Liver (tissue), 3 donors: ENCODE data around the gene RNASE13.
A peak's percentile ranks its signal among the peaks of the same experiment; 100 is the strongest.

ENCODE experiments used
- EGR1 ChIP-seq, 2 donors: IDR thresholded peaks; 2 replicates each; pipeline ENCODE4 v1.6.1; 2016 to 2018; ENCODE audit warnings: antibody characterized with exemption in 2 of 2, low read depth in 2 of 2
- FOXA1 ChIP-seq: IDR thresholded peaks from 2 replicates; pipeline ENCODE4 v1.6.1; 2016; ENCODE audit warnings: antibody characterized with exemption
- FOXA2 ChIP-seq: IDR thresholded peaks from 2 replicates; pipeline ENCODE4 v1.6.1; 2016; ENCODE audit warnings: antibody characterized with exemption
- GABPA ChIP-seq, 2 donors: IDR thresholded peaks in 1 of 2; conservative IDR thresholded peaks in 1 of 2; 2 replicates each; pipeline ENCODE4 v1.6.1; 2016; ENCODE audit warnings: antibody characterized with exemption in 2 of 2, mild to moderate bottlenecking in 1 of 2, moderate library complexity in 1 of 2
- HNF4G ChIP-seq: IDR thresholded peaks from 2 replicates; pipeline ENCODE4 v1.6.1; 2016; ENCODE audit warnings: antibody characterized with exemption
- RAD21 ChIP-seq, 2 donors: IDR thresholded peaks; 2 replicates each; pipeline ENCODE4 v1.6.1; 2016; ENCODE audit warnings: antibody characterized with exemption in 2 of 2, mild to moderate bottlenecking in 2 of 2
- SP1 ChIP-seq: IDR thresholded peaks from 2 replicates; pipeline ENCODE4 v1.6.1; 2018; ENCODE audit warnings: antibody characterized with exemption, mild to moderate bottlenecking
- TAF1 ChIP-seq: conservative IDR thresholded peaks from 2 replicates; pipeline ENCODE4 v1.6.1; 2016; ENCODE audit warnings: antibody characterized with exemption, mild to moderate bottlenecking
- YY1 ChIP-seq: IDR thresholded peaks from 2 replicates; pipeline ENCODE4 v1.6.1; 2016; ENCODE audit warnings: antibody characterized with exemption, mild to moderate bottlenecking
- TF ChIP-seq, protein P1 (sequence below): fragments of 150-350 bp; IDR thresholded peaks from 2 replicates; pipeline ENCODE4 v1.5.1; 2017; ENCODE audit warnings: improper control_type of control experiment, low read depth, low read length; ENCODE audit not compliant: missing input control
- TF ChIP-seq, protein P2 (sequence below): IDR thresholded peaks from 2 replicates; pipeline ENCODE4 v1.6.1; 2016; ENCODE audit warnings: antibody characterized with exemption, mild to moderate bottlenecking
- TF ChIP-seq, protein P3 (sequence below): IDR thresholded peaks from 2 replicates; pipeline ENCODE4 v1.6.1; 2016; ENCODE audit warnings: antibody characterized with exemption
- TF ChIP-seq, protein P4 (sequence below): IDR thresholded peaks from 2 replicates; pipeline ENCODE4 v1.6.1; 2016; ENCODE audit warnings: antibody characterized with exemption
- donor health status: healthy.
- donor health status: healthy.

DNA sequence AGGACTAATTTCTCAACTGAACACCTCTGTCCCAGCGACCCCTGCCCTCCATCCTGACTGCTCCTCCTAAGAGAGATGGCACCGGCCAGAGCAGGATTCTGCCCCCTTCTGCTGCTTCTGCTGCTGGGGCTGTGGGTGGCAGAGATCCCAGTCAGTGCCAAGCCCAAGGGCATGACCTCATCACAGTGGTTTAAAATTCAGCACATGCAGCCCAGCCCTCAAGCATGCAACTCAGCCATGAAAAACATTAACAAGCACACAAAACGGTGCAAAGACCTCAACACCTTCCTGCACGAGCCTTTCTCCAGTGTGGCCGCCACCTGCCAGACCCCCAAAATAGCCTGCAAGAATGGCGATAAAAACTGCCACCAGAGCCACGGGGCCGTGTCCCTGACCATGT, 8.3 kb upstream of the RNASE13 start:
- TF ChIP-seq, protein P1, sequence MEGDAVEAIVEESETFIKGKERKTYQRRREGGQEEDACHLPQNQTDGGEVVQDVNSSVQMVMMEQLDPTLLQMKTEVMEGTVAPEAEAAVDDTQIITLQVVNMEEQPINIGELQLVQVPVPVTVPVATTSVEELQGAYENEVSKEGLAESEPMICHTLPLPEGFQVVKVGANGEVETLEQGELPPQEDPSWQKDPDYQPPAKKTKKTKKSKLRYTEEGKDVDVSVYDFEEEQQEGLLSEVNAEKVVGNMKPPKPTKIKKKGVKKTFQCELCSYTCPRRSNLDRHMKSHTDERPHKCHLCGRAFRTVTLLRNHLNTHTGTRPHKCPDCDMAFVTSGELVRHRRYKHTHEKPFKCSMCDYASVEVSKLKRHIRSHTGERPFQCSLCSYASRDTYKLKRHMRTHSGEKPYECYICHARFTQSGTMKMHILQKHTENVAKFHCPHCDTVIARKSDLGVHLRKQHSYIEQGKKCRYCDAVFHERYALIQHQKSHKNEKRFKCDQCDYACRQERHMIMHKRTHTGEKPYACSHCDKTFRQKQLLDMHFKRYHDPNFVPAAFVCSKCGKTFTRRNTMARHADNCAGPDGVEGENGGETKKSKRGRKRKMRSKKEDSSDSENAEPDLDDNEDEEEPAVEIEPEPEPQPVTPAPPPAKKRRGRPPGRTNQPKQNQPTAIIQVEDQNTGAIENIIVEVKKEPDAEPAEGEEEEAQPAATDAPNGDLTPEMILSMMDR: no peak
- peak in 1 of 2 donors; percentile 20 for TF ChIP-seq RAD21 (IDR thresholded peaks at IDR 0.05)
- no peak for TF ChIP-seq FOXA1
- TF ChIP-seq, protein P2, sequence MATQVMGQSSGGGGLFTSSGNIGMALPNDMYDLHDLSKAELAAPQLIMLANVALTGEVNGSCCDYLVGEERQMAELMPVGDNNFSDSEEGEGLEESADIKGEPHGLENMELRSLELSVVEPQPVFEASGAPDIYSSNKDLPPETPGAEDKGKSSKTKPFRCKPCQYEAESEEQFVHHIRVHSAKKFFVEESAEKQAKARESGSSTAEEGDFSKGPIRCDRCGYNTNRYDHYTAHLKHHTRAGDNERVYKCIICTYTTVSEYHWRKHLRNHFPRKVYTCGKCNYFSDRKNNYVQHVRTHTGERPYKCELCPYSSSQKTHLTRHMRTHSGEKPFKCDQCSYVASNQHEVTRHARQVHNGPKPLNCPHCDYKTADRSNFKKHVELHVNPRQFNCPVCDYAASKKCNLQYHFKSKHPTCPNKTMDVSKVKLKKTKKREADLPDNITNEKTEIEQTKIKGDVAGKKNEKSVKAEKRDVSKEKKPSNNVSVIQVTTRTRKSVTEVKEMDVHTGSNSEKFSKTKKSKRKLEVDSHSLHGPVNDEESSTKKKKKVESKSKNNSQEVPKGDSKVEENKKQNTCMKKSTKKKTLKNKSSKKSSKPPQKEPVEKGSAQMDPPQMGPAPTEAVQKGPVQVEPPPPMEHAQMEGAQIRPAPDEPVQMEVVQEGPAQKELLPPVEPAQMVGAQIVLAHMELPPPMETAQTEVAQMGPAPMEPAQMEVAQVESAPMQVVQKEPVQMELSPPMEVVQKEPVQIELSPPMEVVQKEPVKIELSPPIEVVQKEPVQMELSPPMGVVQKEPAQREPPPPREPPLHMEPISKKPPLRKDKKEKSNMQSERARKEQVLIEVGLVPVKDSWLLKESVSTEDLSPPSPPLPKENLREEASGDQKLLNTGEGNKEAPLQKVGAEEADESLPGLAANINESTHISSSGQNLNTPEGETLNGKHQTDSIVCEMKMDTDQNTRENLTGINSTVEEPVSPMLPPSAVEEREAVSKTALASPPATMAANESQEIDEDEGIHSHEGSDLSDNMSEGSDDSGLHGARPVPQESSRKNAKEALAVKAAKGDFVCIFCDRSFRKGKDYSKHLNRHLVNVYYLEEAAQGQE: no peak
- TF ChIP-seq, protein P3, sequence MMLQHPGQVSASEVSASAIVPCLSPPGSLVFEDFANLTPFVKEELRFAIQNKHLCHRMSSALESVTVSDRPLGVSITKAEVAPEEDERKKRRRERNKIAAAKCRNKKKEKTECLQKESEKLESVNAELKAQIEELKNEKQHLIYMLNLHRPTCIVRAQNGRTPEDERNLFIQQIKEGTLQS: no peak
- TF ChIP-seq SP1: peak; percentile 47
- TF ChIP-seq, protein P4, sequence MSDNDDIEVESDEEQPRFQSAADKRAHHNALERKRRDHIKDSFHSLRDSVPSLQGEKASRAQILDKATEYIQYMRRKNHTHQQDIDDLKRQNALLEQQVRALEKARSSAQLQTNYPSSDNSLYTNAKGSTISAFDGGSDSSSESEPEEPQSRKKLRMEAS: peak; percentile 79
- no peak for TF ChIP-seq YY1
- TF ChIP-seq FOXA2: no peak
- TF ChIP-seq GABPA (IDR thresholded peaks at IDR 0.05 in 1 of 2, conservative IDR thresholded peaks at IDR 0.05 in 1 of 2): no peak
- no peak for TF ChIP-seq HNF4G
- TF ChIP-seq EGR1 (IDR thresholded peaks at IDR 0.05; ENCODE audit: low read depth in 2 of 2): no peak
- TF ChIP-seq TAF1: no peak
